ENCODE data around the gene OGFR.
"Not testable (repeated sequence)": the region's sequence is repeated elsewhere in the genome, so short reads cannot be mapped to it uniquely, and the experiment has no call there.

OGFR gene

DNA sequence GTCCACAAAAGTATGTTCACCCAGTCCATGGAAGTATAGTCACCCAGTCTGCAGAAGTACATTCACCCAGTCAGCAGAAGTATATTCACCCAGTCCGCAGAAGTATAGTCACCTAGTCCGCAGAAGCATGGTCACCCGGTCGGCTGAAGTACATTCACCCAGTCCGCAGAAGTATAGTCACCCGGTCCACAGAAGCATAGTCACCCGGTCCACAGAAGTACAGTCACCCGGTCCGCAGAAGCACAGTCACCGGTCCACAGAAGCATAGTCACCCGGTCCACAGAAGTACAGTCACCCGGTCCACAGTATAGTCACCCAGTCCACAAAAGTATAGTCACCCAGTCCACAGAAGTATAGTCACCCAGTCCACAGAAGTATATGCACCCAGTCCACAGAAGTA lies 48.2 kb downstream of the OGFR start:
- WGBS, 2 donors (ENCODE audit: extremely low coverage in 2 of 2, insufficient read length in 2 of 2, insufficient replicate concordance in 1 of 2): no CpG with 5 or more reads among the region's 12 CpGs
- H3K4me1 ChIP-seq (ENCODE audit: control insufficient read depth in 2 of 2, insufficient read depth in 1 of 2, low read depth in 1 of 2, low read length in 2 of 2): peaks cover 0 to under 1% of the 10 kb centered on the region in 2 donors
- no peak for DNase-seq (ENCODE audit: low spot score)

GRCh38 chr20:62853304-62853703 lies 48.7 kb downstream of the OGFR start:
- H2AFZ ChIP-seq (ENCODE audit: low read length); H3K18ac ChIP-seq (ENCODE audit: low read length); H3K9ac ChIP-seq (ENCODE audit: low read depth, low read length, poor library complexity); H3K4ac ChIP-seq (ENCODE audit: low read length); H2BK12ac ChIP-seq (ENCODE audit: low read length); H3K27ac ChIP-seq (replicated peaks; ENCODE audit: low read length); H2AK5ac ChIP-seq (ENCODE audit: low read depth, low read length); H3K4me3 ChIP-seq (ENCODE audit: low read length in 2 of 2); H3K79me1 ChIP-seq (ENCODE audit: low read depth, low read length); H4K91ac ChIP-seq (ENCODE audit: low read depth, low read length, poor library complexity); H2BK120ac ChIP-seq (ENCODE audit: low read depth, low read length); H3K23ac ChIP-seq (ENCODE audit: low read depth, low read length, poor library complexity); H2BK15ac ChIP-seq (ENCODE audit: low read length); H3K9me3 ChIP-seq (replicated peaks in 1 of 2; ENCODE audit: control insufficient read depth in 2 of 2, insufficient read depth in 1 of 2, low read depth in 1 of 2, low read length in 2 of 2); H2BK5ac ChIP-seq (ENCODE audit: low read length); H3K4me2 ChIP-seq (ENCODE audit: insufficient read depth, low read length, poor library complexity, severe bottlenecking); H4K8ac ChIP-seq (ENCODE audit: low read depth, low read length); H3K4me1 ChIP-seq (ENCODE audit: control insufficient read depth in 2 of 2, insufficient read depth in 1 of 2, low read depth in 1 of 2, low read length in 2 of 2); H3K27me3 ChIP-seq (ENCODE audit: control insufficient read depth in 3 of 3, insufficient read depth in 3 of 3, low read depth in 1 of 3, low read length in 3 of 3); DNase-seq (ENCODE audit: low spot score); H3K14ac ChIP-seq (ENCODE audit: low read length): not testable (repeated sequence)
- no CpG with 5 or more reads among the region's 6 CpGs for WGBS, 2 donors (ENCODE audit: extremely low coverage in 2 of 2, insufficient read length in 2 of 2, insufficient replicate concordance in 1 of 2)
- peaks cover 31 to 90% of the 10 kb centered on the region in 2 donors for H3K36me3 ChIP-seq (replicated peaks in 1 of 2; ENCODE audit: control insufficient read depth in 2 of 2, insufficient read depth in 2 of 2, low read length in 2 of 2)

More for the DNA sequence above, 48.2 kb downstream of the OGFR start:
- no peak overlapping the region for H3K18ac ChIP-seq (ENCODE audit: low read length)
- H3K4ac ChIP-seq (ENCODE audit: low read length): no peak overlapping the region
- H4K91ac ChIP-seq (ENCODE audit: low read depth, low read length, poor library complexity): no peak overlapping the region
- no peak overlapping the region for H3K14ac ChIP-seq (ENCODE audit: low read length)
- H3K9me3 ChIP-seq (replicated peaks in 1 of 2; ENCODE audit: control insufficient read depth in 2 of 2, insufficient read depth in 1 of 2, low read depth in 1 of 2, low read length in 2 of 2): no peaks in the 10 kb centered on the region
- no peak overlapping the region for H4K8ac ChIP-seq (ENCODE audit: low read depth, low read length)
- no peak overlapping the region for H3K9ac ChIP-seq (ENCODE audit: low read depth, low read length, poor library complexity)
- peaks cover 31 to 90% of the 10 kb centered on the region in 2 donors for H3K36me3 ChIP-seq (replicated peaks in 1 of 2; ENCODE audit: control insufficient read depth in 2 of 2, insufficient read depth in 2 of 2, low read length in 2 of 2)
- H3K23ac ChIP-seq (ENCODE audit: low read depth, low read length, poor library complexity): no peak overlapping the region
- no peak overlapping the region for H3K4me2 ChIP-seq (ENCODE audit: insufficient read depth, low read length, poor library complexity, severe bottlenecking)
- no peak overlapping the region for H2BK120ac ChIP-seq (ENCODE audit: low read depth, low read length)
- no peaks in the 10 kb centered on the region for H3K27me3 ChIP-seq (ENCODE audit: control insufficient read depth in 3 of 3, insufficient read depth in 3 of 3, low read depth in 1 of 3, low read length in 3 of 3)
- H2AFZ ChIP-seq (ENCODE audit: low read length): no peak overlapping the region
- no peak overlapping the region for H2BK5ac ChIP-seq (ENCODE audit: low read length)
- peaks cover 6% of the 10 kb centered on the region for H3K79me1 ChIP-seq (ENCODE audit: low read depth, low read length)
- no peak overlapping the region for H3K4me3 ChIP-seq (ENCODE audit: low read length in 2 of 2)
- H2AK5ac ChIP-seq (ENCODE audit: low read depth, low read length): no peak overlapping the region
- no peak overlapping the region for H2BK12ac ChIP-seq (ENCODE audit: low read length)
- H2BK15ac ChIP-seq (ENCODE audit: low read length): no peak overlapping the region
- H3K27ac ChIP-seq (replicated peaks; ENCODE audit: low read length): no peak overlapping the region

DNA sequence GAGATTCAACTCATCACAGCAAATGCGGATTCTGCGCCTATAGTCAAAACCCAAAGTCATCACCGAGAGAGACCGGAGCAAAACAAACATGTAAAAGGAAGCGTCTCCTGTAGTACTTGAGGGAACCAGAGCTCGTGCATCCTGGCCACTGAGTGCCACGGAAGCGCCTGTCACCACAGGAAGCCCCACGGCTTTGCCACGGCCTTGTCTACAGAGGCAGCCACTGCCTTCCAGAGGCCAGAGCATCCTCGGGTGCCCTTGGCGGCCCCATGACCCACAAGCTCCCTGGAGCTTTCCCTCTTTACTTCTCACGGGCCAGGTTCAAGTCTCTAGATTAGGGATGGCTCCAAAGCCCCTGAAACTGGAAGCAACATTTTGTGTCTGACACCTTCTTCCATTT lies 49.5 kb downstream of the OGFR start:
- Histone ChIP-seq H3K23ac (ENCODE audit: low read depth, low read length, poor library complexity) (no peak overlapping the region), H3K14ac (ENCODE audit: low read length) (no peak overlapping the region), H3K18ac (ENCODE audit: low read length) (no peak overlapping the region), H2AK5ac (ENCODE audit: low read depth, low read length) (no peak overlapping the region), H2BK120ac (ENCODE audit: low read depth, low read length) (no peak overlapping the region), H3K27ac (replicated peaks; ENCODE audit: low read length) (no peak overlapping the region), H4K91ac (ENCODE audit: low read depth, low read length, poor library complexity) (no peak overlapping the region), H2BK5ac (ENCODE audit: low read length) (no peak overlapping the region), H2BK15ac (ENCODE audit: low read length) (no peak overlapping the region), H3K4ac (ENCODE audit: low read length) (no peak overlapping the region), H3K9me3 (replicated peaks in 1 of 2; ENCODE audit: control insufficient read depth in 2 of 2, insufficient read depth in 1 of 2, low read depth in 1 of 2, low read length in 2 of 2) (no peaks in the 10 kb centered on the region), H3K27me3 (ENCODE audit: control insufficient read depth in 3 of 3, insufficient read depth in 3 of 3, low read depth in 1 of 3, low read length in 3 of 3) (peaks cover 0 to under 1% (median 0%) of the 10 kb centered on the region in 3 experiments), H3K4me2 (ENCODE audit: insufficient read depth, low read length, poor library complexity, severe bottlenecking) (no peak overlapping the region), H2AFZ (ENCODE audit: low read length) (no peak overlapping the region), H3K9ac (ENCODE audit: low read depth, low read length, poor library complexity) (no peak overlapping the region), H4K8ac (ENCODE audit: low read depth, low read length) (no peak overlapping the region), H3K79me1 (ENCODE audit: low read depth, low read length) (peaks cover 4% of the 10 kb centered on the region), H3K36me3 (replicated peaks in 1 of 2; ENCODE audit: control insufficient read depth in 2 of 2, insufficient read depth in 2 of 2, low read length in 2 of 2) (peaks cover 32 to 94% of the 10 kb centered on the region in 2 donors), H3K4me1 (ENCODE audit: control insufficient read depth in 2 of 2, insufficient read depth in 1 of 2, low read depth in 1 of 2, low read length in 2 of 2) (no peaks in the 10 kb centered on the region), H3K4me3 (ENCODE audit: low read length in 2 of 2) (no peak overlapping the region), H2BK12ac (ENCODE audit: low read length) (no peak overlapping the region)
- no CpG with 5 or more reads among the region's 13 CpGs for WGBS, 2 donors (ENCODE audit: extremely low coverage in 2 of 2, insufficient read length in 2 of 2, insufficient replicate concordance in 1 of 2)
- DNase-seq (ENCODE audit: low spot score): no peak

DNA sequence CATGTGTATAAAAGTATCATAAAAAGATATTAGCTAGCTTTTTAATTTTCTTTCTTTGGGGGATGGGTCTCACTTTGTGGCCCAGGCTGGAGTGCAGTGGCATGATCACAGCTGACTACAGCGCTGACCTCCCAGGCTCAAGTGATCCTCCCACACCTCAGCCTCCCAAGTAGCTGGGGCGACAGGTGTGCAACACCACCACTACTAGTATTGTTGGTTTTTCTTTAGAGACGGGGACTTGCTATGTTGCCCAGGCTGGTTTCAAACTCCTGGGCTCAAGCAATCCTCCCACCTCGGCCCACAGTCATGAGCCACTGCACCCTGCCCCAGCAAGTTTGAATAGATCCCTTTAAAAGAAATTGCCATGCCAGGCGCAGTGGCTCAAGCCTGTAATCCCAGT lies 50.5 kb downstream of the OGFR start:
- Histone ChIP-seq H3K9ac (ENCODE audit: low read depth, low read length, poor library complexity) (no peak overlapping the region), H2BK120ac (ENCODE audit: low read depth, low read length) (no peak overlapping the region), H2AK5ac (ENCODE audit: low read depth, low read length) (no peak overlapping the region), H3K27ac (replicated peaks; ENCODE audit: low read length) (no peak overlapping the region), H3K4ac (ENCODE audit: low read length) (no peak overlapping the region), H4K91ac (ENCODE audit: low read depth, low read length, poor library complexity) (no peak overlapping the region), H4K8ac (ENCODE audit: low read depth, low read length) (no peak overlapping the region), H3K79me1 (ENCODE audit: low read depth, low read length) (peaks cover 4% of the 10 kb centered on the region), H3K27me3 (ENCODE audit: control insufficient read depth in 3 of 3, insufficient read depth in 3 of 3, low read depth in 1 of 3, low read length in 3 of 3) (peaks cover 0 to 3% (median 0%) of the 10 kb centered on the region in 3 experiments), H3K36me3 (replicated peaks in 1 of 2; ENCODE audit: control insufficient read depth in 2 of 2, insufficient read depth in 2 of 2, low read length in 2 of 2) (peaks cover 32 to 91% of the 10 kb centered on the region in 2 donors), H2BK5ac (ENCODE audit: low read length) (no peak overlapping the region), H2BK12ac (ENCODE audit: low read length) (no peak overlapping the region), H2AFZ (ENCODE audit: low read length) (no peak overlapping the region), H3K18ac (ENCODE audit: low read length) (no peak overlapping the region), H2BK15ac (ENCODE audit: low read length) (no peak overlapping the region), H3K9me3 (replicated peaks in 1 of 2; ENCODE audit: control insufficient read depth in 2 of 2, insufficient read depth in 1 of 2, low read depth in 1 of 2, low read length in 2 of 2) (no peaks in the 10 kb centered on the region), H3K4me1 (ENCODE audit: control insufficient read depth in 2 of 2, insufficient read depth in 1 of 2, low read depth in 1 of 2, low read length in 2 of 2) (peaks cover under 1 to 4% of the 10 kb centered on the region in 2 donors), H3K4me3 (ENCODE audit: low read length in 2 of 2) (no peak overlapping the region), H3K14ac (ENCODE audit: low read length) (no peak overlapping the region), H3K4me2 (ENCODE audit: insufficient read depth, low read length, poor library complexity, severe bottlenecking) (no peak overlapping the region), H3K23ac (ENCODE audit: low read depth, low read length, poor library complexity) (no peak overlapping the region)
- DNase-seq (ENCODE audit: low spot score): no peak
- no CpG with 5 or more reads among the region's 5 CpGs for WGBS, 2 donors (ENCODE audit: extremely low coverage in 2 of 2, insufficient read length in 2 of 2, insufficient replicate concordance in 1 of 2)

Measured in neuronal stem cell (in vitro differentiated cells).